GM21360 (cell line): ENCODE results near the gene SYNDIG1.

Source experiments
- ATAC-seq: cut with Tn5 transposase; IDR thresholded peaks from one replicate; pipeline ENCODE4 v1.9.1; 2021; ENCODE audit warnings: mild to moderate bottlenecking, moderate library complexity; ENCODE audit not compliant: unreplicated experiment

SYNDIG1 gene

DNA sequence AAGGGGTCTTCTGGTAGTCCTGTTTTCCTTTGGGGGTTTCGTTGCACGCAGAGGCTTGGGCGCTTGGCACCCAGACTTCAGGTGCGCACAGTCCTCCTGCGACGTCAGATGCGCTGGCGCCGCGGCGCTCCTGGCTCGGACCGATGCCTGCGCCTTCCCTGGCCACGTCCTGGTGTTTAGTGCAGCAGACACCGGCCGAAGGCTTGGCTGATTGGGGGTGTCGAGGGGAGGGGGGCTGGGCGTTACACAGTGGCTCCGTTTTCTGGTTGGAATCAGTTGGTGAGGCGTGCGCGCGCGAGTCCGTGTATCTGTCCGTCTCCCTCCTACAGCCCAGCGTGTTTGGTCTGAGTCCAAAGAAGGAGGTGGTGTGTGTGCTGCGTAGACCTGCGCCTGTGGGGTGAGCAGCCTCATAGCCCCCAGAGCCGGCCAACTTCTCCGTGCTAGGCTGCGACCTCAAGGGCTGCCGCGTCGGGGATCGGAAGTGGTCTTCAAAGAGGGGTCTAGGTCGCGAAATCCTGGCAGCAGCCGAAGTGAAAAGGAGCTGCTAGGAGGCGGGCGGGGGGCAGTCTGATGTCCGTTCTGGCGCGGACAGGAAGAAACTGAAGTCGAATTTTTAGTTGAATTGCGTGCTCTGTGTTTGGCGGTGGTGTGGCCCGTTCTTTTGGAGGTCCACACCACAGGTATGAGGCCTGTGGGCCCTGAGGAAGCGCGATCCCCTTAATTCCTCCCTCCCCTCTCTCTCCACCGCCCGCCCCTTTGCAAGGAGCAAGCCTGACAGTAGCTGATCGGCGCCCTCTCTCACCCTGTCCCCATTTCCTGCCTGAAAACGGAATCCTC, 1.5 kb downstream of the SYNDIG1 start:
- no peak for ATAC-seq

DNA sequence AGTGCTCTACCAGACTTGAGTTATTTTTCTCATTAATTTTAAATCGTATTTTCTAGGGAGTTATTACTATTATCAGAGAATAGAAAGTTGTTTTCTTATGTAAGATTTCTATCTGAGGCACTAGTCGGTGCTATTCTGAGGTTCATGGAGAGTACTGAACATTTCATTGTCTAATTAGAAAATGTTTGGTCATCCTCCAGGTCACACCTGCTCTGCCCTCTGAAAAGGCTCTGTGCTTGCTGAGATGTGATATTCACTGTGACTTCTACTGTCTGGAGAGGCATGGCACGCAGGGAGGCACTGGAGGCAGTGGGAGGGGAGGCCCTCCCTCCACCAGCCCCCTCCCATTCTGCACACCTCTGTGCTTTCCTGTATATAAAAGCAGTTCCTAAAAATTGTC, 3.0 kb downstream of the SYNDIG1 start:
- no peak for ATAC-seq

- no peak for ATAC-seq
These were observed 4.2 kb downstream of the SYNDIG1 start for GRCh38 chr20:24473435-24474223.

GRCh38 chr20:24477831-24478547, 8.6 kb downstream of the SYNDIG1 start:
- no peak for ATAC-seq

GRCh38 chr20:24478584-24478983, 9.2 kb downstream of the SYNDIG1 start:
- ATAC-seq = no peak

- no peak for ATAC-seq
These were observed 9.7 kb downstream of the SYNDIG1 start for GRCh38 chr20:24479106-24479505.

- no peak for ATAC-seq
These were observed 10.2 kb downstream of the SYNDIG1 start for GRCh38 chr20:24479595-24479994.

DNA sequence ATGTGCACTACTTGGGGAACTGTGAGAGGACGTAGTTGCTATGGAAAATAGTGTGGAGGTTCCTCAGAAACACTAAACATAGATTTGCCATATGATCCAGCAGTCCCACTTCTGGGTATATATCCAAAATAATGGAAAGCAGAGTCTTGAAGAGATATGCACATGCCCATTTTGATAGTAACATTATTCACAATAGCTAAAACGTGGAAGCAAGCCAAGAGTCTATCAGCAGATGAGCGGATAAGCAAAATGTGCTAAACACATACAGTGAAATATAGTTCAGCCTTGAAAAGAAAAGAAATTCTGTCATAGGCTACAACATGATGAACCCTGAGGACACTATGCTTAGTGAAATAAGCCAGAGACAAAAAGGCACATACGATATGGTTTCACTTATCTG, 11.1 kb downstream of the SYNDIG1 start:
- ATAC-seq = no peak

- ATAC-seq = no peak
These were observed 11.7 kb downstream of the SYNDIG1 start for GRCh38 chr20:24481173-24481572.

- no peak for ATAC-seq
These were observed 14.1 kb downstream of the SYNDIG1 start for GRCh38 chr20:24483435-24484080.

GRCh38 chr20:24484081-24484450, 14.6 kb downstream of the SYNDIG1 start:
- no peak for ATAC-seq

DNA sequence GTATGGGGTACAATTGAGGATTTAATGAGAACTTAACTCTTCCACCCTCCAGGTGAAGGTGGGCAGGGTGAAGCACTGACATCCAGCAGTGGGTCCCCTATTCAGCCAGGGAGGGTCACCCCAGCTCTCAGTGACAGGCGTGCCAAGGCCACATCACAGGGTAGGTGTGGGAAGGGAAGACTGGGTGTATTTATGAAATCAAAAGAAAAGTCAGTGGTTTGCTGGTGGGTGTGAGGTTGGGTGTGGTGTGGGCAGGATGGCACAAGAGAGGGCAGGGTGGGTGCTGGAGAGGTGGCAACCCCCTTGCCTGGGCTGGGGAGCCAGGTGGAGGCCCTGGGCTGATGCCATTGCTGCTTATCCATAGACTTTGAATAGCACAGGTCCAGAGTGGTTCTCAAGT, 16.6 kb downstream of the SYNDIG1 start:
- no peak for ATAC-seq

DNA sequence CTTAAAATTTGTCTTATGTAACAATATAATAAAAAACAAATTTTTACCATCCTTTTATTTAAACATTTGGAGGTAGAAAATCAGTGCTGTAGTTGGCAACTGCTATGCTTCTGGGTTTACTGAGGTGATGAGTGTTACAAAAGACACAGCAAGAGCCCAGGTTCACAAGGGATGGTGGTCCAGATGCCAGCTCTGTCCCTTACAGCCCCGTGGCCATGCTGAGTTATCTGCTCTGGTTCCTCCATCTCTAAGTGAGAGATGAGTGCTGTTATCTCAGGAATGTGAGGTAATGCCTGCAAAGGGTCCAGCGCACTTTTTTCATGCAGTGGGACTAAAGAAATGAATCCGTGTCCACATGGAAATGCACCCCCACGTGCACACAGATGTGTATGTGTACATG, 17.8 kb downstream of the SYNDIG1 start:
- no peak for ATAC-seq

GRCh38 chr20:24487648-24488047, 18.2 kb downstream of the SYNDIG1 start:
- ATAC-seq = no peak

- no peak for ATAC-seq
These were observed 18.8 kb downstream of the SYNDIG1 start for GRCh38 chr20:24488064-24488799.

GRCh38 chr20:24488800-24489175, 19.4 kb downstream of the SYNDIG1 start:
- no peak for ATAC-seq

DNA sequence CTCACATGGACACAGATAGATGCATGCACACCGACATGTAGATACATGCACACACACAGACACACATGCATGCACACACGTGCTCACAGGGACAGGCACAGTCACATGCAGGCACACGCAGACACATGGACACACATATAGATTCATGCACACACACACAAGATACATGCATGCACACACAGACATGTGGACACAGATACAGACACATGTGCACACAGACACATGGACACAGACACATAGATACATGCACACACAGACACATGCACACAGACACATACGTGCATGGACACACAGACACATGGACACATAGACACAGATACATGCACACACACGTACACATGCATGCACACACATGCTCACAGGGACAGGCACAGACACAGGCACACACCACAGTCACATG, 19.8 kb downstream of the SYNDIG1 start:
- ATAC-seq = no peak

- no peak for ATAC-seq
These were observed 20.3 kb downstream of the SYNDIG1 start for GRCh38 chr20:24489631-24490260.

DNA sequence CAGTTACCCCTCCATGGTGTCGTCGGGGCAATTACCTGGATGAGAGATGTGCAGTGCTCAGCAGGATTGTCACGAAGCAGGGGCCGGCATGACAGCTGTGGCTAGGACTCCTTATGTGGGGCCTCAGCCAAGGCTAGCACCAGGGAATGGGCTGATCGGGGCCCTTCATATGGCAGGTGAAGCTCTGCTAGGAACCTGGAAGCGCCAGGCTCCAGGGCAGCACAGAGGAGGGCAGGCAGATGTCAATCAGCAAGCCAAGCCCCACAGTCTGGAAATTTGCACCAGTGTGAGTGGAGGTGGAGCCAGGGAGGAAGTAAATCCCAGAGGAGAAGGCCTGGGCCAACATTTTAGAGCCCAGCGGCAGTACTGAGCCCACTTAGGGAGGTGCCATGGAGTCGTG, 21.2 kb downstream of the SYNDIG1 start:
- no peak for ATAC-seq
